ENCODE data around the gene RANBP17.

RANBP17 gene

GRCh38 chr5:171107669-171108068, 245.9 kb downstream of the RANBP17 start:
- TF ChIP-seq, protein P1, sequence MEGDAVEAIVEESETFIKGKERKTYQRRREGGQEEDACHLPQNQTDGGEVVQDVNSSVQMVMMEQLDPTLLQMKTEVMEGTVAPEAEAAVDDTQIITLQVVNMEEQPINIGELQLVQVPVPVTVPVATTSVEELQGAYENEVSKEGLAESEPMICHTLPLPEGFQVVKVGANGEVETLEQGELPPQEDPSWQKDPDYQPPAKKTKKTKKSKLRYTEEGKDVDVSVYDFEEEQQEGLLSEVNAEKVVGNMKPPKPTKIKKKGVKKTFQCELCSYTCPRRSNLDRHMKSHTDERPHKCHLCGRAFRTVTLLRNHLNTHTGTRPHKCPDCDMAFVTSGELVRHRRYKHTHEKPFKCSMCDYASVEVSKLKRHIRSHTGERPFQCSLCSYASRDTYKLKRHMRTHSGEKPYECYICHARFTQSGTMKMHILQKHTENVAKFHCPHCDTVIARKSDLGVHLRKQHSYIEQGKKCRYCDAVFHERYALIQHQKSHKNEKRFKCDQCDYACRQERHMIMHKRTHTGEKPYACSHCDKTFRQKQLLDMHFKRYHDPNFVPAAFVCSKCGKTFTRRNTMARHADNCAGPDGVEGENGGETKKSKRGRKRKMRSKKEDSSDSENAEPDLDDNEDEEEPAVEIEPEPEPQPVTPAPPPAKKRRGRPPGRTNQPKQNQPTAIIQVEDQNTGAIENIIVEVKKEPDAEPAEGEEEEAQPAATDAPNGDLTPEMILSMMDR (IDR thresholded peaks at IDR 0.05; ENCODE audit: low read depth, low read length, poor library complexity, severe bottlenecking), result no peak
- no peak for TF ChIP-seq EZH2phosphoT487 (IDR thresholded peaks at IDR 0.05; ENCODE audit: borderline replicate concordance, low read length)
- H3K79me2 ChIP-seq (ENCODE audit: control insufficient read depth, low read length), result no peaks in the 10 kb centered on the region
- H3K4me2 ChIP-seq (ENCODE audit: low read length), result no peak overlapping the region
- H3K27me3 ChIP-seq (ENCODE audit: control insufficient read depth, low read length), result no peaks in the 10 kb centered on the region
- H3F3A ChIP-seq (ENCODE audit: control insufficient read depth, insufficient read depth), result no peaks in the 10 kb centered on the region
- H4K20me1 ChIP-seq (ENCODE audit: control insufficient read depth, insufficient read depth, low read depth, low read length), result no peaks in the 10 kb centered on the region
- H3K4me3 ChIP-seq (ENCODE audit: low read length), result no peak overlapping the region
- H3K36me3 ChIP-seq (ENCODE audit: control insufficient read depth, low read length), result no peaks in the 10 kb centered on the region
- H3K9me2 ChIP-seq (replicated peaks; ENCODE audit: control insufficient read depth, low read length), result no peaks in the 10 kb centered on the region
- no peaks in the 10 kb centered on the region for H3K4me1 ChIP-seq (ENCODE audit: control insufficient read depth, low read length)
- no peaks in the 10 kb centered on the region for H3K9me3 ChIP-seq (ENCODE audit: control insufficient read depth, insufficient read depth, low read length)
- H3K27ac ChIP-seq (ENCODE audit: low read depth, low read length), result no peak overlapping the region

DNA sequence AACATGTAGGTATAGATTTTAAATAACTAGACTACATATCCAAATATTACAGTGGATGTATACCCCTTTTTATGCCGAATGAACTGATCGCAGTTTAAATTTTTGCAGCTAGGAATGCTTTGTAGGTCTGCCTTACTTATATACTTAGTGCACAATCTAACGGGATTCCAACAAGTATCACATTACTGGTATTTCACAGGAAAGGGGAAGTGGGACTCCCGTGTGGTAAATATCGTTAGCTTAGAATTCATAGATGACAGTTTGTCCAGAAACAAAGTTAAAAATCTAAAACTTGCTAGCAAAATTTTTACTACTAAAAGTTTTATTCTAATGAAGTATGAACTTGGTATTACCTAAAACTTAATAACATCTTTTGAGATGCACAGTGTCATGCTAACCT, 253.7 kb downstream of the RANBP17 start:
- Histone ChIP-seq H3K36me3 (ENCODE audit: control insufficient read depth, low read length) (no peaks in the 10 kb centered on the region), H3K27me3 (ENCODE audit: control insufficient read depth, low read length) (no peaks in the 10 kb centered on the region), H3K79me2 (ENCODE audit: control insufficient read depth, low read length) (no peaks in the 10 kb centered on the region), H3K9me2 (replicated peaks; ENCODE audit: control insufficient read depth, low read length) (no peaks in the 10 kb centered on the region), H3K4me1 (ENCODE audit: control insufficient read depth, low read length) (no peaks in the 10 kb centered on the region), H4K20me1 (ENCODE audit: control insufficient read depth, insufficient read depth, low read depth, low read length) (no peaks in the 10 kb centered on the region), H3K9me3 (ENCODE audit: control insufficient read depth, insufficient read depth, low read length) (no peaks in the 10 kb centered on the region; the same call in 1 of the 2 replicates), H3F3A (ENCODE audit: control insufficient read depth, insufficient read depth) (no peaks in the 10 kb centered on the region), H3K4me3 (ENCODE audit: low read length) (no peak overlapping the region), H3K4me2 (ENCODE audit: low read length) (no peak overlapping the region), H3K27ac (ENCODE audit: low read depth, low read length) (no peak overlapping the region)
- TF ChIP-seq, protein P1 (IDR thresholded peaks at IDR 0.05; ENCODE audit: low read depth, low read length, poor library complexity, severe bottlenecking), result no peak
- TF ChIP-seq EZH2phosphoT487 (IDR thresholded peaks at IDR 0.05; ENCODE audit: borderline replicate concordance, low read length), result no peak

DNA sequence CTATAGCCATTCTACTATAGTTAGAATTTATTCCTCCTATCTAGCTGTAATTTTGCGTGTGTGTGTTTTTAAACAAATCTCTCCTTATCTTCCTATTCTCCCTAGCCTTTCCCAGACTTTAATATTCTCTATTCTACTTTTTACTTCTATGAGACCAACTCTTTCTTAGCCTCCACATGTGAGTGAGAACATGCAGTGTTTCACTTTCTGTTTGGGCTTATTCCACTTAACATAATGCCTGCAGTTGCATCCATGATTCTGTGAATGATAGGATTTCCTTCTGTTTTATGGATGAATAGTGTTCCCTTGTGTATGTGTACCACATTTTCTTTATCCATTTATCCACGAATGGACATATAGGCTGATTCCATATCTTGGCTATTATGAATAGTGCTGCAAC, 254.9 kb downstream of the RANBP17 start:
- H3K4me2 ChIP-seq (ENCODE audit: low read length), result no peak overlapping the region
- no peak overlapping the region for H3K4me3 ChIP-seq (ENCODE audit: low read length)
- H3K79me2 ChIP-seq (ENCODE audit: control insufficient read depth, low read length), result no peaks in the 10 kb centered on the region
- TF ChIP-seq, protein P1 (IDR thresholded peaks at IDR 0.05; ENCODE audit: low read depth, low read length, poor library complexity, severe bottlenecking), result no peak
- TF ChIP-seq EZH2phosphoT487 (IDR thresholded peaks at IDR 0.05; ENCODE audit: borderline replicate concordance, low read length), result no peak
- H3K4me1 ChIP-seq (ENCODE audit: control insufficient read depth, low read length), result no peaks in the 10 kb centered on the region
- H3K36me3 ChIP-seq (ENCODE audit: control insufficient read depth, low read length), result no peaks in the 10 kb centered on the region
- no peaks in the 10 kb centered on the region for H4K20me1 ChIP-seq (ENCODE audit: control insufficient read depth, insufficient read depth, low read depth, low read length)
- H3K27ac ChIP-seq (ENCODE audit: low read depth, low read length), result no peak overlapping the region
- no peaks in the 10 kb centered on the region for H3K27me3 ChIP-seq (ENCODE audit: control insufficient read depth, low read length)
- H3K9me3 ChIP-seq (ENCODE audit: control insufficient read depth, insufficient read depth, low read length), result no peaks in the 10 kb centered on the region; the same call in 1 of the 2 replicates
- no peaks in the 10 kb centered on the region for H3K9me2 ChIP-seq (replicated peaks; ENCODE audit: control insufficient read depth, low read length)
- no peaks in the 10 kb centered on the region for H3F3A ChIP-seq (ENCODE audit: control insufficient read depth, insufficient read depth)

Data from DOHH2 (cell line).